Measurements from ENCODE around the gene PCSK2. TPM values are rescaled to one million over a fixed set of nuclear protein-coding genes. Genes with fewer than 3 reads are reported as not detected.

PCSK2 gene
- total RNA-seq, 4 donors from 2014 or later, result 0.63 TPM; not detected in 3

- ATAC-seq (ENCODE audit: low FRiP score) (no peak), DNase-seq (ENCODE audit: low spot score) (no peak)
- no peak for TF ChIP-seq CTCF (IDR thresholded peaks at IDR 0.05)
Measured at GRCh38 chr20:17505636-17506517, 279.0 kb downstream of the PCSK2 start.

- ATAC-seq (ENCODE audit: low FRiP score) (no peak), DNase-seq (ENCODE audit: low spot score) (no peak)
- no peak for TF ChIP-seq CTCF (IDR thresholded peaks at IDR 0.05)
Measured at GRCh38 chr20:17507032-17507431, 280.2 kb downstream of the PCSK2 start.

- ATAC-seq (ENCODE audit: low FRiP score) (no peak), DNase-seq (ENCODE audit: low spot score) (no peak)
- TF ChIP-seq CTCF (IDR thresholded peaks at IDR 0.05), result no peak
Measured at GRCh38 chr20:17507531-17507930, 280.7 kb downstream of the PCSK2 start.

- ATAC-seq (ENCODE audit: low FRiP score), result no peak
- TF ChIP-seq CTCF (IDR thresholded peaks at IDR 0.05), result no peak
- no peak for DNase-seq (ENCODE audit: low spot score)
Measured at GRCh38 chr20:17508756-17509155, 281.9 kb downstream of the PCSK2 start.

- TF ChIP-seq CTCF (IDR thresholded peaks at IDR 0.05), result no peak
- ATAC-seq (ENCODE audit: low FRiP score) (no peak), DNase-seq (ENCODE audit: low spot score) (no peak)
Measured at GRCh38 chr20:17510548-17510947, 283.7 kb downstream of the PCSK2 start.

- TF ChIP-seq CTCF (IDR thresholded peaks at IDR 0.05), result no peak
- ATAC-seq (ENCODE audit: low FRiP score), result no peak
- no peak for DNase-seq (ENCODE audit: low spot score)
Measured at GRCh38 chr20:17511401-17511800, 284.6 kb downstream of the PCSK2 start.

GRCh38 chr20:17513939-17514338 is 287.1 kb downstream of the PCSK2 start:
- DNase-seq (ENCODE audit: low spot score), result no peak
- ATAC-seq (ENCODE audit: low FRiP score), result no peak
- no peak for TF ChIP-seq CTCF (IDR thresholded peaks at IDR 0.05)

All from omental fat pad (tissue), 4 donors.